HG03460 (cell line): Measurements from ENCODE around the gene KLK13.

ENCODE experiments used
- ATAC-seq: cut with Tn5 transposase; IDR thresholded peaks from one replicate; pipeline ENCODE4 v1.9.1; 2021; ENCODE audit not compliant: unreplicated experiment

The KLK13 gene

GRCh38 chr19:51093101-51093500 lies 28.2 kb upstream of the KLK13 start:
- no peak for ATAC-seq

GRCh38 chr19:51091895-51092873 lies 27.3 kb upstream of the KLK13 start:
- ATAC-seq = no peak

- ATAC-seq = no peak
Measured at GRCh38 chr19:51091126-51091525, 26.2 kb upstream of the KLK13 start.

GRCh38 chr19:51090471-51090870 lies 25.6 kb upstream of the KLK13 start:
- ATAC-seq = no peak

- ATAC-seq = no peak
Measured at GRCh38 chr19:51089786-51090185, 24.9 kb upstream of the KLK13 start.

GRCh38 chr19:51086153-51086850 lies 21.4 kb upstream of the KLK13 start:
- ATAC-seq = no peak

GRCh38 chr19:51084505-51084904 lies 19.6 kb upstream of the KLK13 start:
- ATAC-seq = no peak

- ATAC-seq = no peak
Measured at GRCh38 chr19:51083783-51084182, 18.9 kb upstream of the KLK13 start.

- no peak for ATAC-seq
Measured at GRCh38 chr19:51083181-51083580, 18.3 kb upstream of the KLK13 start.

GRCh38 chr19:51082611-51083010 lies 17.7 kb upstream of the KLK13 start, which contains the start of gene KLK14:
Gene KLK14 (minus strand): TSS chr19:51082887. CDS start chr19:51082614, 273 bp downstream.
- no peak for ATAC-seq

- no peak for ATAC-seq
Measured at GRCh38 chr19:51081476-51081875, 16.6 kb upstream of the KLK13 start.

GRCh38 chr19:51079481-51080110 lies 14.7 kb upstream of the KLK13 start:
- ATAC-seq = no peak

GRCh38 chr19:51078731-51079130 lies 13.8 kb upstream of the KLK13 start:
- no peak for ATAC-seq

- ATAC-seq = no peak
Measured at GRCh38 chr19:51078104-51078503, 13.2 kb upstream of the KLK13 start.

GRCh38 chr19:51076631-51077213 lies 11.8 kb upstream of the KLK13 start:
- no peak for ATAC-seq

GRCh38 chr19:51075998-51076397 lies 11.1 kb upstream of the KLK13 start:
- ATAC-seq = no peak

GRCh38 chr19:51071095-51071405 lies 6.2 kb upstream of the KLK13 start:
- no peak for ATAC-seq

- ATAC-seq = no peak
Measured at GRCh38 chr19:51070334-51071094, 5.6 kb upstream of the KLK13 start.

GRCh38 chr19:51066393-51067186 lies 1.7 kb upstream of the KLK13 start:
- ATAC-seq = no peak
